ENCODE measurements around the gene NSMCE3.
A peak's percentile ranks its signal among the peaks of the same experiment; 100 is the strongest.
"Not testable (repeated sequence)": the region's sequence is repeated elsewhere in the genome, so short reads cannot be mapped to it uniquely, and the experiment has no call there.

The NSMCE3 gene

GRCh38 chr15:29268706-29269484 is 727 bp downstream of the NSMCE3 start:
- DNase-seq, result peak; percentile 64 to 68

- DNase-seq, result no peak
Measured at GRCh38 chr15:29266052-29266582, 3.5 kb downstream of the NSMCE3 start.

- DNase-seq, result no peak
Measured at GRCh38 chr15:29263289-29263688, 6.3 kb downstream of the NSMCE3 start.

- DNase-seq, result peak in 1 of 2 donors; percentile 21
Measured at GRCh38 chr15:29262738-29263137, 6.9 kb downstream of the NSMCE3 start.

- DNase-seq, result no peak
Measured at GRCh38 chr15:29260896-29261295, 8.7 kb downstream of the NSMCE3 start.

- no peak for DNase-seq
Measured at GRCh38 chr15:29259233-29259632, 10.4 kb downstream of the NSMCE3 start.

- DNase-seq, result no peak
Measured at GRCh38 chr15:29252234-29252633, 17.4 kb downstream of the NSMCE3 start.

GRCh38 chr15:29244544-29244943 is 25.1 kb downstream of the NSMCE3 start:
- DNase-seq, result no peak

- no peak for DNase-seq
Measured at GRCh38 chr15:29244123-29244522, 25.5 kb downstream of the NSMCE3 start.

- DNase-seq, result no peak
Measured at GRCh38 chr15:29242456-29243242, 27.0 kb downstream of the NSMCE3 start.

- DNase-seq, result no peak
Measured at GRCh38 chr15:29241207-29241606, 28.4 kb downstream of the NSMCE3 start.

- DNase-seq, result no peak
Measured at GRCh38 chr15:29239395-29239794, 30.2 kb downstream of the NSMCE3 start.

- no peak for DNase-seq
Measured at GRCh38 chr15:29233566-29233965, 36.1 kb downstream of the NSMCE3 start.

GRCh38 chr15:29226436-29227208 is 43.0 kb downstream of the NSMCE3 start:
- DNase-seq, result no peak

GRCh38 chr15:29225534-29226234 is 43.9 kb downstream of the NSMCE3 start:
- DNase-seq, result no peak

- DNase-seq, result not testable (repeated sequence)
Measured at GRCh38 chr15:29224987-29225363, 44.6 kb downstream of the NSMCE3 start.

- not testable (repeated sequence) for DNase-seq
Measured at GRCh38 chr15:29224235-29224986, 45.2 kb downstream of the NSMCE3 start.

- no peak for DNase-seq
Measured at GRCh38 chr15:29223640-29224039, 46.0 kb downstream of the NSMCE3 start.

GRCh38 chr15:29222129-29222853 is 47.3 kb downstream of the NSMCE3 start:
- DNase-seq, result no peak

- DNase-seq, result no peak
Measured at GRCh38 chr15:29220852-29221251, 48.8 kb downstream of the NSMCE3 start.

GRCh38 chr15:29216955-29217354 is 52.7 kb downstream of the NSMCE3 start:
- no peak for DNase-seq

All from CD4-positive, alpha-beta T cell treated with Interleukin-4 for 1 hour (primary cell).